Dermis blood vessel endothelial cell (primary cell): ENCODE measurements around the gene RPS27L. TPM values are rescaled to one million over a fixed set of nuclear protein-coding genes. Genes with fewer than 3 reads are reported as not detected.

ENCODE experiments used
- DNase-seq: peaks from one replicate; pipeline ENCODE4 v3.0.0; 2010
- total RNA-seq: library from RNA; depleted of rRNA; stranded (reverse); fragments of >200 nt; gene quantifications from 2 replicates; pipeline ENCODE4 v1.2.3, GENCODE V29; 2014

Gene RPS27L
- total RNA-seq, result 285 and 407 TPM in 2 replicates

DNA sequence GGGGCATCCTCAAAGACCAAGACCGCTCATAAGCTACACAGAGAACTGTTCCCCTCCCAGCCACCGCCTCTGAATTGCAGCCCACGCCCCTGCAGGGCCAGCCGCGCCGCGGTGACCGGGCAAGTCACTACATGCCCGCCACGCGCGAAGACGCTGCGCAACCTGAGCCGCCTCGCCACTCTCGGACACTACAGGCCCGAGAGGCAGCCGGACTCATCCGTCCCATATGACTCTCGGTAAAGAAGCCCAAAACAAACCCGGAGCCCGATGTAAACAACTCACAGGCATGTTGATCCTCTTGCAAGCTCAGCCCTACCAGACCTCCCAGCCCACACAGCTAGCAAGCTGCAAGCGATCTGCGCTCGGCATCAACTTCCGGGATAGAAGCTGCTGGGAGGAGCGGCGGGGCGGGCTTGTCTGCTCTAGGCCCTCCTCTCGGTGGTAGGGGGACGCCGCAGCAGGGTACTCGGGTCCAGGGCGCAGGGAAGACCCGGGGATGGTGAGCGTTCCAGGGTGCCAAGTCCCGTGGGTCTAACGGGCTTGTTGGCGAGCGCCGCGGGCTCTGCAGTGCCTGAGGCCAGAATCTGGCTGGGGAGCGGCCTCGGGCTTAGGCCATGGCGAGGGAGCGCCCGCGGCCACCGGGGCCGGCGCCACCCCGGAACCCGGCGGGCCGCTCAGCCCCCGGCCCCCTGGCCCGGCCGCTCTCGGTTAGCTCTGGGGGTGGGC, at the start of gene RPS27L:
Gene RPS27L, minus strand, starts transcription at position 360 of the 726 bp plus-strand sequence. Its CDS starts 72 bp downstream, at position 288.
- peak; percentile 96 for DNase-seq

DNA sequence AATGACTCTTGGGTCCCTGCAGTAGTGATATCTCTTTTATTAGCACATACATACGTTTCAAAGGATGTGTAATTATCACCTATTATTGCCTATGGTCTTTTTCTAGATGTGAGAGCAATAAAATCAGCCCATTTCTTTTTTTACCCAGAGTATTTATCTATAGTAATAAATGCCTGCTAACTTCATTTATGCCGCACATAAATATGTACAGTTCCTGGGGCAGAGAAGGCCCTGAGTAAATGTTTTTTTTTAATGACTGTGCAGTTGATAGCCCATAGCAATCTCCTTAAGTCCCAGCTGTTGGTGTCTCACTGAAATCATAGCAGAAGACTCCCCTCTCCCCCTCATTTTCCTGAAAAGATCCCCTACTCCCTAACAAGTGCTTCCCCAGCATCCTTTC, 48.8 kb upstream of the RPS27L start:
- DNase-seq, result no peak

DNA sequence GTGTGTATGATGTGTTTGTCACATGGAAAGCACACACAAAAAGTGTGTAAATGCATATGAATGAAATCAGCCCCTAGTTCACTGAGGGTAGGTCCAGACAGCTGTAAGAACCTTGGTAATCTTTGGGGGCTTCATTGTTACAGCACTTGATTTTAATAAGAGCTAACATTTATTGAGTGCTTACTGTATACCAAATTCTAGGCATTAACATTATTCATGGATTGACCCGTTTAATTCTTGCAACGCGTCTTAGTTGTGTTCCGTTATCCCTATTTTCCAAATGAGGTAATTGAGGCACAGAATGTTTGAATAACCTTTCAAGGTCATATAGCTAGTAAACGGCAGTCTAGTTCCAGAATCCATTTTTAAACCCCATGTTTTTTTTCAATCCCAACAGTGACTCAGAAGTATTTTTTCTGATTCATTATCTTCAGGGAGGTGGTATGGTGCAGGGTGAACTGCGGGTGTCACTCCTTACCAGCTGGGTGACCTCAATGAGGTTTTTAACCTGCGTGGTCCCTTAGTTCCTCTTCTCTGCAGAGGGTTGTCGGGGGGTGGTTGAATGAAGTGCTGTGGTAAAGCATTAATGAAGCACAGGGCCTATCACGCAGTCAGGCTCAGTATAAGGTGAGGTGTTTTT, 46.3 kb upstream of the RPS27L start:
- no peak for DNase-seq

DNA sequence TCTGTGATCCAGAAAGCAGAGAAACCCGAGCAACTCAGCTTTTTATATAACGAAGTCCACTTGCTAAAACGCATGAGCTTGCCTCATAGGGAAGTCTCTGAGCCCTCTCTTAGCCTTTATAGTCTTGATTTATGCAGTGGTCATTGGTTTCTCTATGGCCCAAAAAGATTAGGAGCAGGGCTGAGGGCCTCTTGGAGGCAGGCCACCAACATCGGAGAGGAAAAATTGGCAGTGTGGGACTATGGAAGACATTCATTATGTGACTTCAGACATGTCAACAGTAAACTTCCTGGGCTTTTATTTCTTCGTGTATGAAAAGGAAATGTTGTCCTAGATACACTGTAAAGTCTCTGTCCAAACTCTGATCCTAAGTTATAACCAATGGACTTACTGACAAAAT, 45.6 kb upstream of the RPS27L start:
- DNase-seq, result no peak

DNA sequence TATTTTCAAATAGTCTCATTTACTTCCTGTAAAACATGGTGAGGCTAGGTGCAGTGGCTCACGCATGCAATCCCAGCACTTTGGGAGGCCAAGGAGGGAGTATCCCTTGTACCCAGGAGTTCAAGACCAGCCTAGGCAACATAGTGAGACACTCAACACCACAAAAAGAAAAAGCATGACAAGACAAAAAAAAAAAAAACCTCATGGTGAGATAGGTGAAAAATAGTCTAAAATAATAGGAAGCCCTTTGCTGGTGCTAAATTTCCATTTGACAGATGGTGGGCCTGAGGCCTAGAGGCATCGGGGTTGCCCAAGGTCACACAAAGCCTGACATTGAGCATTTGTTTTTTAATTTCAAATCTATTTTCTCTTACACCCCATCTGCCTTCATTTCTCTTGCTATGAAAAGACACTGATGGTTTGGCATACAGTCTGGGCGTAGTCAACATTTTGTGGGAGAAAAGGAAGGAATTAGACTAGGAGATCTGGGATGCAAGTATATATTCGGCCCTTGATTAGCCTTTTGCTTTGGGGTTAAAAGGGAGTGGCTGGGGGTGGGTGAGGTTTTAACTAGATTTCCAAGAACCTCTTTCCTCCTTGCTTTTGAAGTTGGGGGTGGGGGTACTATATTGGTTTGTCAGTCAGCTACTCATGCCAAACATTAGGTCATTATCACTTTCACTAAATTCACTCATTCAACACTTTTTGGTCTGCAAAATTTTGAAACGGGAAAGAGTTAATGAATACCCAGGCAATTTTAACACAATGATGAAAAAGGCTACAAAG, 43.4 kb upstream of the RPS27L start:
- no peak for DNase-seq

DNA sequence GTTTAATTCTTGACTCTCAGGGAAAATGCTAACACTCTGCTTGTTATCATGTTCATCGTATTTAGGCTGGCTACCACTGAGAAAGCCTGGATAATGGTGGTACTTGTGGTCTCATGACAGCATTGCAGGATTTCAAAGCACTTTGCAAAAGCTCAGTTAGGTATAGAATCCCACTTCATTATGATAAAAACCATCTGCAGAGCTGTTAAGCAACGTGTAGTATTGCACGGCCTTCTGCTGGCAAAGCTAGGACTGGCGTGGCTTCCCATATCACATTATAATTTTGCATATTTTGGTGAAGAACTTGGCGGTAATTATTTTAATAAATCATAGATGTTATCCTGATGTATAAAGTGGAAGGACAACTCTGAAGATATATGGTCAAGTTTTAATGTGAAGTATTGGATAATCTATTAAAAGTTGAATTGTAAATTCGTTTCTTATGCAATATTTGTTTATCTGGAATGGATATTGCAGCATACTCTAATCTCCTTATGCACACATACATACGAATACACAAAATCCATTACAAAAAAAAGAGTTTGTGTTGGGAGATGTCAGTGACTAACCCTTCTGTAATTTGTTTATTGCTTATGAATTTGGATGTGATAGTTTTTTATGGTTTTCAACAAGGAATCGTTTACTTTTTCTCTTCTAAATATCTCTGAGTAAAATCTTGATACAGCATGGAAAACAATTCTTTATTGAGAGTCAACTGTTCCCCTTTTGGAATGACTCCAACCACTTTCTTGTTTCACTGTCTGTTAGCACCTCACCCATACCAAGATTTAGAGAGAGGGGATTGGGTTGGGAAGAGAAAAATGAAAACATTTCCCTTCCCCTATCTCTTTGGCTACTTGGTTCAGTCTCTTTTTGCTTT, 41.3 kb upstream of the RPS27L start:
- no peak for DNase-seq

DNA sequence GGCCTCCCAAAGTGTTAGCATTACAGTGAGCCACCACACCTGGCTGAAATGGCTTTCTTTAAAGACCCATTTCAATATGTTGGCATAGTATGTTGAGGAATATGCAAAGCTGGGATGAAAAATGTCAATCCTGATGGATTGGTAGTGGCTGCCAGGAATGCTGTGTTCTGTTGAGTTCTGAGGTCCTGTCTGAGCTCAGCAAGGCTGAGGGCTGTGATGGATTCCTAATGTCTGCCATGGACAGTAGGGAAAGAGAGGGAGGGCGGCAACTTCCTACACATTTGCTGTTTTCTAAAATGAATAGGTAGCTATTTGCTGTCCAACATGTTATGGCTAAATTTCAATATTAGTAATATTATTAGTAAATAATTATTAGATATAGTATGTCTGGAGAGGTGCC, 40.3 kb upstream of the RPS27L start:
- no peak for DNase-seq

DNA sequence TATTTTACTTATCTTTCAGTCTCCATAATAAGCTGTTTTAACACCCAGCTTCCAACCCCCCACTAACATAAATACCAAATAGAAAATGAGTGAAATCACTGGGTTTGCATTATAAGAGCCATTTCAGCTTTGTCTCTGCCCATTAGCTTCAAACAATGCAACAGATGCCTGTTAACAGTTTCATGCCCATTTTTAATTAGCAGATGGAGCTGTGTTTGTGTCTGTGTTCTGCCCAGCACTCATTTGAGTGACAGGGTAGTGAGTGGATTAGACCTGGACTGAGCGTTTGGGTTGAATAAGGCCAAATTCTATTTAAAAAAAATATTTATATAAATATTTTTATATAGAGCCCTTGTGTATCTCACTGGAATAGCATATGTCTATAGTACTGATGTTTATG, 39.6 kb upstream of the RPS27L start:
- no peak for DNase-seq

DNA sequence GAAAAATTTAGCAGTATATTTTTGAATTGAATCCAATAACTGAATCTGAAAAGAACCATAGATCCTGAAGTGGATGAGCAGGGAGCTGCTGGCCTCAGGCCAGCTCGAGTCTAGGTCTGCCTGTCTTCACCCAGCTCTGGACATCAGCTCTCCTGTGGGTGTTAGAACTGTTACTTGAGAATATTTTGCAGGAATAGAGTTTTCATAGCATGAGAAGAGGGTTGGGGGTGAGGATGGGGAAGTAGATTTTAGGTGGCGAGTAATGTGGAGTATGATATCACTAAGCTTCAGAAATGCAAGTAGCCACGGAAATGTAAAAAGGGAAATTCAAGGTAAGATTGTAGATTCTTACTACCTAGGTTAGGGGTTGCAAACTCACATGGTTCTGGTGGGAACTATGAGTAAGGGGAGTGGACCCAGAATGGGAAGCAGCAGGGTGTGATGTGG, 38.3 kb upstream of the RPS27L start:
- no peak for DNase-seq

DNA sequence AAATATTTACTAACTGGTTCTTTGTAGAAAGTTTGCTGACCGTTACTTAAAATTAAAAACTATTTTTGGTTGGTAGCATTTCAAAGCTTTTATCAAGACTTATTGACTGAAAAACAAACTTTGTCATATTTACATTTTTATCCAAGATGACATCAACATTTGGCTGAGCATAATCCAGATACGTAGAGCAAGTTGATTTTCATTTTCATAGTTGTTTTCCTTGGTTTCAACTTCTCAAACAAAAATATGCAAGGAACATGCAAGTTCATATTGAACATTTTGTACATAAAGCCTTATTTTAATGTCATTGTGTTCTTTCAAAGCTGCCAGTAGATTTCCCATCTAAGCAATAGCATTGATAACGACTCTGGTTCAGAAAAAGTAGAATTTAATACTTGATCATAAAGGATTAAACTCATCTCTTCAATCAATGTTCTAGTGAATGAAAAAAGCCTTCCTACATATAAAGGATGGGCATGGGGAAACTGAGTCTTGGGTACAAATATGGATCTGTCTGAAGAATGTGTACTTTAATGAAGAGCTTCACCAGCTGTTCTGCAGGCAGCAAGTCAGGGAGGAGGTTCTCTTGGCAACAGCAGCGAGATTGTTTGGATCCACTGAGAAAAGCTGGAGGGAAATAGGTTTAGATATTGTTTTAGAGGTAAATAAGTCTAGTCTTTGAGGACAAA, 37.7 kb upstream of the RPS27L start:
- DNase-seq, result no peak

DNA sequence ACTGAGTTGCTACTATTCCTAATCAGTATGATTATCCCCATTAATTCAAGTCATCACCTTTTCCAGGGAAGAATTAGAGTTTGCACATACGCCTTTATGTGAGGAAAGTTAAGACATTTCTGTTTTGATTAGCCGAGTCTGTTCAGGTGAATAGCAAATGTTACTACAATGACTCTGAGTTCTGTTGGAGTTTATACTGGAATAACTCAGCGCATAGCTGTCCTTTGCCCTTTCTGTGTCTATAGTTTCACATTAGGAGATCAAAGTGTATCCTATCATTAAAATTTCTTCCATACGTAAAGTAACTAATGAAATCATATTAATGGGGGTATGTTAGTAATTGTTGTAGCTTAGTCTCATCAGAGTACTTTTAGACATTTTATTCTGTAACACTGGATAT, 37.0 kb upstream of the RPS27L start:
- no peak for DNase-seq

DNA sequence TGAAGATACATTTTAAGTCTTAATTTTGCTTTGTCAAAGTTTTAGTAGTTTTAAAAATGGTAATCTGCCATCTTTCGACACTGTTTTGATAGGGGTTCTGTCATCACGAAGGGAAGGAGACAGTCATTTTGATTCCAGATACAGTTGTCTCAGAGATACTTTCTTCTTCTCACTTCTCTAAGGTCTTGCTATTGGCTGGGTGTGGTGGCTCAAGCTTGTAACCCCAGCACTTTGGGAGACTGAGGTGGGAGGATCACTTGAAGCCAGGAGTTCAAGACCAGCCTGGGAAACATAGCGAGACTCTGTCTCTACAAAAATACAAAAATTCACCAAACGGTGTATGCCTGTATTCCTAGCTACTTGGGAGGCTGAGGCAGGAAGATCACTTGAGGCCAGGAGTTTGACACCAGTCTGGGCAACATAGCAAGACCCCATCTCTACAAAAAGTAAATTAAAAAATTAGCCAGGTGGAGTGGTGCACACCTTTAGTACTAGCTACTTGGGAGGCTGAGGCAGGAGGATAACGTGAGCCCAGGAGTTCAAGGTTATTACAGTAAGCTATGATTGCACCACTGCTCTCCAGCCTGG, 35.4 kb upstream of the RPS27L start:
- DNase-seq, result no peak

DNA sequence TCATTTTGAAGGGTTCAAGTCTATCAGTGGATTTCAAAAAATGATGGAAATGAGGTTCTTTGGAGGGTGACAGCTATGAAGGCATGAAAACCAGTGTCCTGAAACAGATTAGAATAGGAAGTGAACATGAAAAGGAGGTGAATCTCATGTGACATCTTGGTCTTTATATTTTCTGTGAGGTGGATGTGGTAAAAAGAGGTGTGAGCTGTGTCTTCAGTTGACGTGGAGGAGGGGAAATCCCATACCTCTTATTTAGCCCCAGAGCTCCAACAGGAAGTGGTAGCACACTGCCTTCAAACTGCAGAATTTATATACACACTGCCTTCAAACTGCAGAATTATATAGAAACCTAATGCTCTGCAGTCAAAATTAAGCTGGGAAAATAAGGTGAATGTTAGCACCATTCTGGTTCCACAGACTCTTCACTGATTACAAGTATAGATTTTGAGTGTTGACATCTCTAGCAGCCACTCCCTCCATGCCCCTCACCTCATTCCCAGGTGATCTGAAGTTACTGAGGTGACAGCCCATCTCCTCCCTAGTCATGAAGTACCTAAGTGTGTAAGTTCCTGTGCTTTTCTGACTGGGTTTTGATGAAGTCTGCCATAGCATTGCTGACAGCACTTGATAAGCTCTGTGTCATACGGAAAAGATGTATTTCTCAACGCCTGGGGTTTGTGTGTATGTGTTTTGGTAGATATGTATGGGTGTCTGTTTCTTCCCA, 34.8 kb upstream of the RPS27L start:
- DNase-seq, result no peak

DNA sequence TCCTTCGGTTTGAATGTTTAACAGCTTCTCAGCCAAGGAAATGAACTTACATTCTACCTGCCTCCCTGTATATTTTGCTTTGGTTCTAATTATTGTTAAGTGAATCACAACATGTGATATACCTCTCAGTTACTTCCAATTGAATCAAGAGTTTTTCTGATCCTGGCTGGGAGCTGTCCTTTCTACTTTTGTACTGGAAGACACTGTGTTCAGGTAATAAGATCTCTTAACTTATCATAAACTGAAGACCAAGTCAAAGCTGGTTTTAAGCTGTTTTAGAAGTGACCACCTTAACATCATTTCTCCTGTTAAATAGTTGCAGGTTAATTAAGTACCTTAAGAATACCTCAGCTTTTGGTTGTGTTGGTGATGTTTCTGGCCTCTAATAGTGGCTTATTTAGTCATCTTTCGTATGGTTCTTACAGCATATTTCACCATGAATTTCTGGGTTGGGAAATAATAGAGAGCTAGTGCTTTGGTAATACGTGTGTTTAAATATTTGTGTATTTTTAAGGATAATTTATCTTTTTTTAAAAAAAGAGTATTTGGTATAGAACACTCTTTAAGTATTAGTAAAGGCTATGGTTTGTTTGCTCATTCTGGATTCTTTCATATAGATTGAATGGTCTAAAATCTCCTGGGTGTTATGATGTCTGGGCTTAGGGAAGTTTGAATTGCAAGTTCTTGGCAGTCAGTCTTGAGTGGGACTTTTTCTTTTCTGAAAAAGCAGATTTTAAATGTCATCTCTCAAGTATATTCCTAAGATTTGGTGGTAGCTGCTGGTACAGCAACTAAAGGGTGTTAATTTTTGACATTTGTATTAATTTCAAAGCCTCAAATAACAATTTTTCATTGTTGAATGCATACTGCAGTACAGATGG, 33.7 kb upstream of the RPS27L start:
- peak; percentile 39 for DNase-seq

DNA sequence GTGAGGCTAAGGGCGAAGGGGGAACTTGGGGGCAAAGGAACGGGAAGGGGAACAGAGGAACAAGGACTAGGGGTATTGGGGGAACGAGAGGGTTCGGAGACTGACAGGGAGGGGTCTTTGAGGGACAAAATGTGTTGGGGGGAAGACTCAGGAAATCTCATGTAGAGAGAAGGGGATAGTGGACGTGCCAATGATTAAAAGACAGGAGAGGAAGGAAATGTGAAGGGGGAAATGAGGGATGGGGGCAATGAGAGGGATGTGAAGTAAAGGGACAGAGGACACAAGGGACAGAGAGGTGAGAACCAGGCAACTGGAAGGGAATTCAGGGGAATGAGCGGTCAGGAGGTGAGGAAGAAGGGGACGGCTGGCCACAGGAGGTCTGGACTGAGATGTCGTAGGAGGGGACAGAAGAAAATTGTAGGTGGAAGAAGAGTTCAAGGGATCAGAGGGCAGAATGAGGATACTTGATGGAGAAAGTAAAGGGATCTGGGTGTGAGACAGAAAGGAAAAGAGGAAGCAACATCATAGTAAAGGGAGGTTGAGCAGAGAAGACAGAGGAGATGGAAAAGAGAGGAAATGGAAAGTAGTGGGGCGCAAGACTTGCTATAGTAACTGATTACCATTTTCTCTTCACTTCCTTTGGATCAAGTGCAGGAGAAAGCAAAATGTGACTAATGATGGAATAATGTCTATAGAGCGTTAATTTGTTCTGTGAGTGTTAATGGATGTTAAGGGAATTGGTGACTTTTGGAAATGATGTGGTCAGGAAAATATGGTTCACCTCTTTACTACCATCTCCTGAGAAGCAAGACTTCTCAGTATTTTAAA, 32.9 kb upstream of the RPS27L start:
- peak; percentile 44 for DNase-seq

DNA sequence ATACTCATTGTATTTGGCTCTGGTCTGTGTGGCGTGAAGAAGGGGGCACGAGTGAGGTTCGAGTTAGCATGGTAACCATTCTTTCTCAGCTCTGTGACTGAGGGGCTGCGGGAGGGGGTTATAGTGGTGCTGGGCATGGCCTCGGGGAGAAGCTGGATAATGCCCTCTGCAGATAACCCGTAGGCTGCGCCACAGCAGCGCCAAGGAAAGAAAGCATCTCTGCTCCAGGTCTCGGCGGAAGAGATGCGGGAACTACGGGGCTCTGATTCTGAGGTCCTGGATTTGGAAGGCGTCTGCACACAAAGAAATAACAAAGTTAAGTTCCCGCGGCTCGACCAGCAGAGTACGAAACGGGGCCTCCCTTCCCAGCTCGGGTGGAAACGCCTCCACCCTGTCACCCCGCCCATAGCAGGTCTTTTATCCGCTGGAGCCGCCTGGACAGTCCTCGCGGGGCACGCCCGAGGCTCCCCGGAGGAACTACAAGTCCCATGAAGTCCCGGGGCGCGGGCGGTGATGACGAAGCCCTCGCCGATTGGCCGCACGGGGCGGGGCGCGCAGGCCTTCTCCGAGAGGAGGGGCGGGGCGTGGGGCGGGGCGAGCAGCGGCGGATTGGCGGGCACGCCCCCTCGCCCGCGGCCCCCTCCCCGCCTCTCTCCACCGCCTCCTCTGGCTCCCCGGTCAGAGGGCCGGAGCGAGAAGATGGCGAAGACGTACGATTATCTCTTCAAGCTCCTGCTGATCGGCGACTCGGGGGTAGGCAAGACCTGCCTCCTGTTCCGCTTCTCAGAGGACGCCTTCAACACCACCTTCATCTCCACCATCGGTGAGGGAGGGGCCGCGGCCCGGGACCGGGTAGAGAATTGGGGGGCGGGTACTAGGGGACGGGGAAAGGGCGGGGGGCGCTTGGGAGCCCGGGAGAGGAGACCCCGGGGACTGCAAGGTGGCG, 31.9 kb upstream of the RPS27L start, which contains the start of gene RAB8B:
Gene RAB8B, plus strand, starts transcription at position 681 of the 946 bp plus-strand sequence. Its CDS starts 19 bp downstream, at position 700.
- DNase-seq, result peak; percentile 96

DNA sequence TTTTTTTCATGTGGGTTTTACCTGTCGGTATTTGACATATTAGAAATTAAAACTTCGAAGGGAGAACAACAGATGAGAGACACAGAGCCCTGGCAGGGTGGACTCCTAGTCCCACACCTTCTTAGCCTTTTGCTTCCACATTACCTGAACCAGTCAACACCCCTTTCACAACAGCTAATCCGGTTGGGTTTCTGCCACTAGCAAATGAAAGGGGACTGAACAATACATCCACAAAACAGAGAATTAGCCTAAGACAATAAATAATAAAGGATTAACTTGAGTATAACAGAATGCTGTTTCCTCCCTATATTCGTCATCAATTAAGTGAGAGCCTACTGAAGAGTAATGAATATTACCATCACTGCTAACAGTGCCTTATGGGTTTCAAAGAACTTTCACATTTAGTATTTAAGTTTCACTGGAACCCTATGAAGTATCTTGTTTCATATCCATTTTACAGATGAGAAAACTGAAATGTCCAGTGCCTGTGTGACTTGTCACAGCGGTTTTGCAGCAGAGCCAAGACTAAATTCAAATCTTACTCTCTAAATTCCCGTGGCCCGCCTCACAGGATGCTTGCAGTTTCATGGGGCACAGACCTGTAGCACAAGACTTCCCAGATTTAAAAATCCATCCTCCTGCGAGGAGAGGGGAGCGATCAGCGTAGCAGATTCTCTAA, 31.1 kb upstream of the RPS27L start:
- no peak for DNase-seq
